SK-N-MC (cell line): Measurements from ENCODE around the gene ACVRL1.

Experiments
- EZH2 ChIP-seq: fragments of 200-600 bp; sonication (generic); IDR thresholded peaks from one replicate; pipeline ENCODE4 v1.6.1; 2017; ENCODE audit warnings: antibody characterized with exemption
- POLR2AphosphoS5 ChIP-seq: IDR thresholded peaks from 2 replicates; pipeline ENCODE4 v1.6.1; 2012; ENCODE audit warnings: mild to moderate bottlenecking, low read depth, low read length, borderline replicate concordance

DNA sequence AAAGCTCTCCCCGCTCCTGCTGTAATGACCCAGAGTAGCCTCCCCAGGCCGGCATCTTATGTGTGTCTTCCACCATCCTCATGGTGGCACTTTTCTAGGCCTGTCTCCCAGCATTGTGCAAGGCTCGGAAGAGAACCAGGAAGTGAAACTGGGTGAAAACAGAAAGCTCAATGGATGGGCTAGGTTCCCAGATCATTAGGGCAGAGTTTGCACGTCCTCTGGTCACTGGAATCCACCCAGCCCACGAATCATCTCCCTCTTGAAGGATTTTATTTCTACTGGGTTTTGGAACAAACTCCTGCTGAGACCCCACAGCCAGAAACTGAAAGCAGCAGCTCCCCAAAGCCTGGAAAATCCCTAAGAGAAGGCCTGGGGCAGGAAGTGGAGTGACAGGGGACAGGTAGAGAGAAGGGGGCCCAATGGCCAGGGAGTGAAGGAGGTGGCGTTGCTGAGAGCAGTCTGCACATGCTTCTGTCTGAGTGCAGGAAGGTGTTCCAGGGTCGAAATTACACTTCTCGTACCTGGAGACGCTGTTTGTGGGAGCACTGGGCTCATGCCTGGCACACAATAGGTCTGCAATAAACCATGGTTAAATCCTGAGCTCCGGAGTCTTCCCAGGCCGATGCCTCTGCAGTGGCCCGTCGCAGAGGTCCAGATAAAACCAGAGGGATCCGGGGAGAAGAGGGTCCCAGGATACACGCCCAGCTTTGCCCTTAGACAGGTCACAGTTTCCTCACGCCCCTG lies 15.6 kb downstream of the ACVRL1 start:
- TF ChIP-seq EZH2 (no peak), POLR2AphosphoS5 (no peak)
